Retinal pigment epithelial cell (primary cell): ENCODE data around the gene RNPS1.

Experiments used
- DNase-seq: peaks from one replicate; pipeline ENCODE4 v3.0.0-alpha.2; 2010; ENCODE audit warnings: low read depth
- H3K4me3 ChIP-seq: 2 replicates; pipeline ENCODE4 v1.5.1; 2011; ENCODE audit warnings: mild to moderate bottlenecking, low read length, control low read depth, moderate library complexity
- TF ChIP-seq, protein P1 (sequence below): conservative IDR thresholded peaks from 2 replicates; pipeline ENCODE4 v1.5.1; 2011; ENCODE audit warnings: low read depth, low read length, control low read depth, inconsistent platforms

Gene RNPS1

GRCh38 chr16:2205104-2205966 is 62.6 kb downstream of the RNPS1 start, which contains the start of gene MLST8:
Gene MLST8 (plus strand): TSS chr16:2205454. CDS start chr16:2206086, 632 bp downstream.
- DNase-seq, result peak; percentile 37
- peak within 1 kb of the TSS; percentile 89 for H3K4me3 ChIP-seq
- TF ChIP-seq, protein P1, sequence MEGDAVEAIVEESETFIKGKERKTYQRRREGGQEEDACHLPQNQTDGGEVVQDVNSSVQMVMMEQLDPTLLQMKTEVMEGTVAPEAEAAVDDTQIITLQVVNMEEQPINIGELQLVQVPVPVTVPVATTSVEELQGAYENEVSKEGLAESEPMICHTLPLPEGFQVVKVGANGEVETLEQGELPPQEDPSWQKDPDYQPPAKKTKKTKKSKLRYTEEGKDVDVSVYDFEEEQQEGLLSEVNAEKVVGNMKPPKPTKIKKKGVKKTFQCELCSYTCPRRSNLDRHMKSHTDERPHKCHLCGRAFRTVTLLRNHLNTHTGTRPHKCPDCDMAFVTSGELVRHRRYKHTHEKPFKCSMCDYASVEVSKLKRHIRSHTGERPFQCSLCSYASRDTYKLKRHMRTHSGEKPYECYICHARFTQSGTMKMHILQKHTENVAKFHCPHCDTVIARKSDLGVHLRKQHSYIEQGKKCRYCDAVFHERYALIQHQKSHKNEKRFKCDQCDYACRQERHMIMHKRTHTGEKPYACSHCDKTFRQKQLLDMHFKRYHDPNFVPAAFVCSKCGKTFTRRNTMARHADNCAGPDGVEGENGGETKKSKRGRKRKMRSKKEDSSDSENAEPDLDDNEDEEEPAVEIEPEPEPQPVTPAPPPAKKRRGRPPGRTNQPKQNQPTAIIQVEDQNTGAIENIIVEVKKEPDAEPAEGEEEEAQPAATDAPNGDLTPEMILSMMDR, result no peak

DNA sequence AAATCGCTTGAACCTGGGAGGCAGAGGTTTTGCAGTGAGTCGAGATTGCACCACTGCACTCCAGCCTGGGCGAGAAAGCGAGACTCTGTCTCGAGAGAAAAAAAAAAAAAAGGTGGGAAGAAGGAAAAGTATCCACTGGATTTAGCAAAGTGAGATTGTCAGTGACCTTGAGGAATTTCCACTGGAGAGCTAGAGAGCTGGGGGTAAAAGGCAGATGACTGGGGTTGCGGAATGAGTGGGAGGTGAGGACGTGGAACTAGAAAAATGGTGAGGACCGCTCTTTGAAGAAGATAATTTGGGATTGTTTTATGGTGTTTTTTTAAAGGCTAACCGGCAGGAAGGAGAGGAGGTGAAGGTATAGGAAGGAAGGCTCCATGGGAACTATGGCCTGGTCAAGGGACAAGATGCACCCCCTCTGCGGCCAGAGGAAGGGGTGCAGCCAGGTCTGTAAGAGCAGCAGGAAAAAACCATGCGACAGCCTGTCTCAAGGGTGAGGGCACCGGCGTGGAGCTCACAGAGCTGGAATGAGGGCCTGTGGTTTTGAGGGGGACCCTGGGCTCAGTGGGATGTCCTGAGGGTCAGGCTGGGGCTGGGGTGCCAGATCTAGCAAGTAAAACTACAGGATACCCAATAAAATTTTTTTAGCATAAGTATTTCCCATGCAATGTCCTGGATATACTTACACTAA is 63.4 kb downstream of the RNPS1 start:
- TF ChIP-seq, protein P1, result no peak
- H3K4me3 ChIP-seq, result peak overlapping the region; percentile 89
- no peak for DNase-seq
